GM12873 (cell line): ENCODE results near the gene CCDC57.

Source experiments
- TF ChIP-seq, protein P1 (sequence below): IDR thresholded peaks from 2 replicates; pipeline ENCODE4 v1.5.1; 2012; ENCODE audit warnings: low read depth, mild to moderate bottlenecking, moderate library complexity, low read length, control low read depth; ENCODE audit not compliant: insufficient read depth; ENCODE audit errors: missing control alignments

CCDC57 gene

DNA sequence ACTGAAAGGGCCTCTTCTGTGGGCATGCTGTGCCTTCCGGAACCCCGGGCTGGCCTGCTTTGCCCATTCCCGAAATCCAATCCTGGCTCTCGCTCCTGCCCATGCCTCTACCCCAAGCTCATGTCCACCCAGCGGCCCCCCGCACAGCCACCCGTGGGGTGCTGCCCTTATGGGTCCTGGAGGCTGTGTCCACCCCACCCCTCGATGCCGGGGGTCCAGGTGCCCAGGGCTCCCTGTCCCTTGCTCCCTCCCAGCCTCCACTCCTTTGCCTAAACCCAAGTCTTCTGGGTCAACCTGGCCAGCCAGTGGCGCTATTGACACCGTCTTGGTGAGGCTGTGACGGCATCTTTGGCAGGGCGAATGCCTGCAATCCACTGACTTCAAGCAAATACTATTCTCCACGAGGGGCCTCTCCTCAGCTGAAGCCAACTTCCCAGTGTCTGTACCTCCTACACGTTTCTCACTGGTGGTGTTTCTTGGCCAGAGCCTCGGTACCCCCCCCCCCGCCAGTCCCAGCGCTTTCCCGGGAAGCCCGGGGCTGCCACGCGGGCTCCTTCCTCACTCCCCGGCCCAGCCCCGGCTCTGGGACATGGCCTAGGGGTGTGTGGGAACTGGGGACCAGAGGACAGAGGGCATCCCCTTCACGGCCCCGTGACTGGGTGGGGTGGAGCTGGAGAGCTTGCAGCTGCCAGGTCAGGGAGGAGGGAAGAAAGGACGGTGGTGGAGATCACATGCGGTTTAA is 134.9 kb downstream of the CCDC57 start:
- TF ChIP-seq, protein P1, sequence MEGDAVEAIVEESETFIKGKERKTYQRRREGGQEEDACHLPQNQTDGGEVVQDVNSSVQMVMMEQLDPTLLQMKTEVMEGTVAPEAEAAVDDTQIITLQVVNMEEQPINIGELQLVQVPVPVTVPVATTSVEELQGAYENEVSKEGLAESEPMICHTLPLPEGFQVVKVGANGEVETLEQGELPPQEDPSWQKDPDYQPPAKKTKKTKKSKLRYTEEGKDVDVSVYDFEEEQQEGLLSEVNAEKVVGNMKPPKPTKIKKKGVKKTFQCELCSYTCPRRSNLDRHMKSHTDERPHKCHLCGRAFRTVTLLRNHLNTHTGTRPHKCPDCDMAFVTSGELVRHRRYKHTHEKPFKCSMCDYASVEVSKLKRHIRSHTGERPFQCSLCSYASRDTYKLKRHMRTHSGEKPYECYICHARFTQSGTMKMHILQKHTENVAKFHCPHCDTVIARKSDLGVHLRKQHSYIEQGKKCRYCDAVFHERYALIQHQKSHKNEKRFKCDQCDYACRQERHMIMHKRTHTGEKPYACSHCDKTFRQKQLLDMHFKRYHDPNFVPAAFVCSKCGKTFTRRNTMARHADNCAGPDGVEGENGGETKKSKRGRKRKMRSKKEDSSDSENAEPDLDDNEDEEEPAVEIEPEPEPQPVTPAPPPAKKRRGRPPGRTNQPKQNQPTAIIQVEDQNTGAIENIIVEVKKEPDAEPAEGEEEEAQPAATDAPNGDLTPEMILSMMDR, result no peak

- TF ChIP-seq, protein P1, result no peak
These were observed 135.7 kb downstream of the CCDC57 start for GRCh38 chr17:82076785-82077591.

DNA sequence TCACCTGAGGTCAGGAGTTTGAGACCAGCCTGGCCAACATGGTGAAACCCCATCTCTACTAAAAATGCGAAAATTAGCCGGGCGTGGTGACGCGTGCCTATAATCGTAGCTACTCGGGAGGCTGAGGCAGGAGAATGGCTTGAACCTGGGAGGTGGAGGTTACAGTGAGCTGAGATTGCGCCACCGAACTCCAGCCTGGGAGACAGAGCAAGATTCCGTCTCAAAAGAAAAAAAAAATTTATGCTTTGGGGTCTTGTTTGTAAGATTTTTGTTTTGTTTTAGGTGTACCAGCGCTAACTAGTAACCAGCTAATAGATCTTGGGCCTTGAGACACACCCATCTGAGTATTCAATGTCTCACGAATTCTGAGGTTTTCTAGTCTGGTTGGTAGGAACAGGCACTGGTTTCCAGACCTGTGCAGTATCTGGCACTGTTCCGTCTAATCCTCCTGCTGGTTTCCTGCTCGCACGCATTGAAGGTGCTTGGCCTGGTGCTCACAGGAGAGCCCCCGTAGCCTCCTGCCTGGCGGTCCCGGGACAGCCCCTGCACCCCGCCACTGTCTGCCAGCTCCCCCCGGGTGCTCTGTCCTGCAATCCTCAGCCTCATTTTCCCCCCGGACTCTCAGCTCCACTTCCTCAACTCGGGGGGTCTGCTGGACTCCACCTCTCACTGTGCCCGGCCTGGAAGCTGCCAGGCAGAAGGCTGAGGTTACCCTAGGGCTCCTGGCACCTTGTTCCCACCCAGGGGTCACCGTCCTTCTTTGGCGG is 136.4 kb downstream of the CCDC57 start:
- TF ChIP-seq, protein P1, result no peak

- TF ChIP-seq, protein P1, result no peak
These were observed 139.2 kb downstream of the CCDC57 start for GRCh38 chr17:82073446-82073845.

DNA sequence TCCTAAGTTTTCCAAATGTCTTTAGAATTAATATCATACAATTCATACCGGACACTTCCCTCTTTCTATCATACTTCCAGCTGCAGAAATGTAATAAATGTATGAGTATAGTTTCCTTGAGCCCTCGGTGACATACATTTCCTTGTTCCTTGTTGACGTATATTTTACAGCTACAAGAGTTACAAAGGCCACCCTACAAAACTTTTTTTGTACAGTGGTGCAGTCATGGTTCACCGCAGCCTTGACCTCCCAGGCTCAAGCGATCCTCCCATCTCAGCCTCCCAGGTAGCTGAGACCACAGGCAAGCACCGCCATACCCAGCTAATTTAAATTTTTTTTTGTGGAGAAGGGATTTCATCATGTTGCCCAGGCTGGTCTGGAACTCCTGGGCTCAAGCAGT is 139.8 kb downstream of the CCDC57 start:
- TF ChIP-seq, protein P1, result no peak

DNA sequence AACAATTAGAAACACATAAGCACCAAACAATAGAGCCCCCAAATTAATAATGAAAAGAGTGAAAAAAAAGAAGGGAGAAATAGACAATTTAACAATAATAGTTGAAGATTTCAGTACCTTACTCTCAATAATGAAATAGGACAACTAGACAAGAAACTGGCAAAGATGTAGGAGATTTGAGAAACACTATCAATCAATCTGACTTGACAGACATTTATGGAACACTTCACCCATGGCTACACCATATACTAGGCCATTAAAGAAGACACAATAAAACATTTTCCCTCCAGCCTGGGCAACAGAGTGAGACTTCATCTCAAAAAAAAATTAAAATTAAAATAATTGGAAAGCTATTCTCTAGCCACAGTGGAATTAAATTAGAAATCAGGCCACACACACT is 142.0 kb downstream of the CCDC57 start:
- TF ChIP-seq, protein P1, result no peak

GRCh38 chr17:82065638-82066303 is 146.9 kb downstream of the CCDC57 start, which contains the start of gene DUS1L:
TSS of gene DUS1L (minus strand) at chr17:82065804. CDS start at chr17:82065059, 745 bp downstream.
- TF ChIP-seq, protein P1, result no peak
